ENCODE data around the gene MUC7.

DNA sequence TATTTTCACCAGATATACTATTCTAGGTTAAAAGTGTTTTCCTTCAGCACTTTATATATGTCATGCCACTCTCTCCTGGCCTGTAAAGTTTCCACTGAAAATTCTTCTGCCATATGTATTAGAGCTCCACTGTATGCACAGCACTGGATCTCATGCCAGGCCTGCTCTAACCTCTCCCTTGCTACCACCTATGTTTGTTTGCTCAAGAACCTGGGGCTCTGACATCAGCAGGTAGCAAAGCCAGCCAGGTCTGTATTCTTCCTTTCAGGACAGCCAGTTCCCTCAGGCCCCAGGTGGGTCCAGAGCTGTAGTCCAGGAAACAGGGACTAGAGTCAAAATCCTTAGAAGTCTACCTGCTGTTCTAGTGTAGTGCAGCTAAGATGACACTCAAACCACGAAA lies 19.1 kb upstream of the MUC7 start:
- TF ChIP-seq, protein P1, sequence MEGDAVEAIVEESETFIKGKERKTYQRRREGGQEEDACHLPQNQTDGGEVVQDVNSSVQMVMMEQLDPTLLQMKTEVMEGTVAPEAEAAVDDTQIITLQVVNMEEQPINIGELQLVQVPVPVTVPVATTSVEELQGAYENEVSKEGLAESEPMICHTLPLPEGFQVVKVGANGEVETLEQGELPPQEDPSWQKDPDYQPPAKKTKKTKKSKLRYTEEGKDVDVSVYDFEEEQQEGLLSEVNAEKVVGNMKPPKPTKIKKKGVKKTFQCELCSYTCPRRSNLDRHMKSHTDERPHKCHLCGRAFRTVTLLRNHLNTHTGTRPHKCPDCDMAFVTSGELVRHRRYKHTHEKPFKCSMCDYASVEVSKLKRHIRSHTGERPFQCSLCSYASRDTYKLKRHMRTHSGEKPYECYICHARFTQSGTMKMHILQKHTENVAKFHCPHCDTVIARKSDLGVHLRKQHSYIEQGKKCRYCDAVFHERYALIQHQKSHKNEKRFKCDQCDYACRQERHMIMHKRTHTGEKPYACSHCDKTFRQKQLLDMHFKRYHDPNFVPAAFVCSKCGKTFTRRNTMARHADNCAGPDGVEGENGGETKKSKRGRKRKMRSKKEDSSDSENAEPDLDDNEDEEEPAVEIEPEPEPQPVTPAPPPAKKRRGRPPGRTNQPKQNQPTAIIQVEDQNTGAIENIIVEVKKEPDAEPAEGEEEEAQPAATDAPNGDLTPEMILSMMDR (IDR thresholded peaks at IDR 0.05): no peak
- no peak for TF ChIP-seq EZH2 (IDR thresholded peaks at IDR 0.05; ENCODE audit: borderline replicate concordance, insufficient read depth, low read depth, low read length, poor library complexity, severe bottlenecking)
